Memory B cell (primary cell): ENCODE results near the gene NEK4.
"Not testable (repeated sequence)": the region's sequence is repeated elsewhere in the genome, so short reads cannot be mapped to it uniquely, and the experiment has no call there.

Experiments used
- ATAC-seq: fragments of 150-1000 bp; cut with Tn5 transposase; 2 replicates; pipeline ENCODE4 v1.10.0; 2021; ENCODE audit warnings: low read depth, mild to moderate bottlenecking, moderate library complexity
- DNase-seq, 2 donors: peaks; one replicate each; pipeline ENCODE4 v3.0.0; 2022; ENCODE audit warnings: low spot score in 2 of 2
- H3K27ac Mint-ChIP-seq: one replicate; pipeline ENCODE4 v1.8.0; 2022; ENCODE audit warnings: mild to moderate bottlenecking, moderate library complexity, mixed read lengths
- H3K27me3 Mint-ChIP-seq: one replicate; pipeline ENCODE4 v1.8.0; 2022; ENCODE audit warnings: mixed read lengths
- H3K36me3 Mint-ChIP-seq: one replicate; pipeline ENCODE4 v1.8.0; 2022; ENCODE audit warnings: mild to moderate bottlenecking, mixed read lengths
- H3K4me1 Mint-ChIP-seq: one replicate; pipeline ENCODE4 v1.8.0; 2022; ENCODE audit warnings: mixed read lengths
- H3K4me3 Mint-ChIP-seq: one replicate; pipeline ENCODE4 v1.8.0; 2022; ENCODE audit warnings: mild to moderate bottlenecking, moderate library complexity, mixed read lengths
- H3K9me3 Mint-ChIP-seq: one replicate; pipeline ENCODE4 v1.8.0; 2022; ENCODE audit warnings: mixed read lengths

Gene NEK4

DNA sequence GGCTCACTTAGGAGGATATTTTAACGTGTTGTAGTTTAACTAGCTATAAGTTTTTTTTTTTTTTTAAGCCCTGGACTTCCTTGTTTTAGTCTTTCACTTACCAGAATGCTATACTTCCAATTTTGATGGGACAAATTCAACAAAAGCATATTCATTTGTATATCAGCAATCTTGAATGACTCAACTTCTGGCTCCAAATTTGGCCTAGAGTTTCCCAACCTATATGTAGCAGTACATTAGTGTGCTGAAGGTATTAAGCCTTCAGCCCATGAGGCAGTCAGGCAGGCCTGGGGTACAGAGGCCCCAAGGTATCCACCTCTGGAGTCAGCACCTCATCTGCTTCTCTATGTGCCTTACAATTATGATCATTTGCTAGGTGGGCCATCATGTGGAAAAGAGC is 90.9 kb downstream of the NEK4 start:
- no peaks in the 10 kb centered on the region for H3K9me3 Mint-ChIP-seq
- H3K27ac Mint-ChIP-seq = no peak overlapping the region
- no peaks in the 10 kb centered on the region for H3K27me3 Mint-ChIP-seq
- peaks cover 22% of the 10 kb centered on the region for H3K4me1 Mint-ChIP-seq
- H3K36me3 Mint-ChIP-seq = peaks cover 28% of the 10 kb centered on the region
- ATAC-seq (no peak), DNase-seq (no peak)
- no peak overlapping the region for H3K4me3 Mint-ChIP-seq

DNA sequence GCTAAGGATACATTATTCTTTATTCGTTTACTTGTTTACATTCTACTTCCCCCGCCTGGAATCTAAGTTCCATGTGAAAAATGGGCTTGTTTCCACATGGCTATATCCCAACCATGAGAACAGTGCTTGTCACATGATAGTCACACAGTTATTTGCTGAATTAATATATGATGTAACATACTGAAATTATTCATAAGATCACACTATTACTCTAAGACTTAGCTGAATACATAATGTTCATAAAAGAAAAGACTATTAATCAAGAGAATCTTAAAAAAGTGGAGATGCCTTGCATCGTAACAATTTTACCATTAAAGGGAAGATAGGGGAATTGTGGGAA is 91.6 kb downstream of the NEK4 start:
- Mint-ChIP-seq H3K27me3 (no peaks in the 10 kb centered on the region), H3K36me3 (peaks cover 28% of the 10 kb centered on the region), H3K27ac (peak overlapping the region; percentile 63), H3K4me3 (no peak overlapping the region), H3K9me3 (no peaks in the 10 kb centered on the region), H3K4me1 (peaks cover 19% of the 10 kb centered on the region)
- ATAC-seq (no peak), DNase-seq (no peak)

GRCh38 chr3:52678265-52679198 is 92.2 kb downstream of the NEK4 start:
- no peak overlapping the region for H3K4me3 Mint-ChIP-seq
- peak overlapping the region; percentile 63 for H3K27ac Mint-ChIP-seq
- H3K36me3 Mint-ChIP-seq = peaks cover 28% of the 10 kb centered on the region
- peaks cover 19% of the 10 kb centered on the region for H3K4me1 Mint-ChIP-seq
- ATAC-seq (no peak), DNase-seq (no peak)
- H3K27me3 Mint-ChIP-seq = no peaks in the 10 kb centered on the region
- H3K9me3 Mint-ChIP-seq = no peaks in the 10 kb centered on the region

DNA sequence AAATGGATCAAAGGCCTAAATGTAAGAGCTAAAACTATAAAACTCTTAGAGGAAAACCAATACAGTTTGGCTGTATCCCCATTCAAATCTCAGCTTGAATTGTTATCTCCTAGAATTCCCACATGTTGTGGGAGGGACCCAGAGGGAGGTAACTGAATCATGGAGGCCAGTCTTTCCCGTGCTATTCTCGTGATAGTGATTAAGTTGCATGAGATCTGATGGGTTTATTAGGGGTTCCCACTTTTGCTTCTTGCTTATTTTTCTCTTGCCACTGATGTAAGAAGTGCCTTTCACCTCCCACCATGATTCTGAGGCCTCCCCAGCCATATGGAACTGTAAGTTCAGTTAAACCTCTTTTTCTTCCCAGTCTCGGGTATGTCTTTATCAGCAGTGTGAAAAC is 94.5 kb downstream of the NEK4 start:
- H3K9me3 Mint-ChIP-seq, DNase-seq, H3K27me3 Mint-ChIP-seq, H3K4me3 Mint-ChIP-seq, ATAC-seq: not testable (repeated sequence)
- Mint-ChIP-seq H3K27ac (peak overlapping the region; percentile 21), H3K36me3 (peaks cover 29% of the 10 kb centered on the region), H3K4me1 (peaks cover 13% of the 10 kb centered on the region)

DNA sequence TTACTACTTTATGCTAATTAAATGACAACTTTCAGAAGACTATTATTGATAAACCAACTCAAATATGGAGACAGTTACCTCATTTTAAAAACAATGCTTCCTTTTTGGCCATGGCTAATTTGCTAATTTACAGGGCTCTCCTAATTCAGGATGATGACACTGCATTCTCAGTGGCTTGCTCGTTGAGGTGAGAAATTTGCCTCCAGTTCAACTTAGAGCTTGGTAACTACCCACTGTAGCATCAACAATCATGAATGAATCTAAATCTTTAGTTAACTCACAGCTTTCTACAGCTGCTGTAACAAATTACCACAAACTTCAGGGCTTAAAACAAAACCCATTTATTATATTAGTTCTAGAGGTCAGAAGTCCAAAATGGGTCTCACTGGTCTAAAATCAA is 99.1 kb downstream of the NEK4 start:
- H3K9me3 Mint-ChIP-seq = no peaks in the 10 kb centered on the region
- no peaks in the 10 kb centered on the region for H3K27me3 Mint-ChIP-seq
- peaks cover 12% of the 10 kb centered on the region for H3K4me1 Mint-ChIP-seq
- ATAC-seq (no peak), DNase-seq (no peak)
- H3K36me3 Mint-ChIP-seq = peaks cover 19% of the 10 kb centered on the region
- H3K4me3 Mint-ChIP-seq = no peak overlapping the region
- peak overlapping the region; percentile 35 for H3K27ac Mint-ChIP-seq

GRCh38 chr3:52670621-52671521 is 99.9 kb downstream of the NEK4 start:
- Mint-ChIP-seq H3K4me1 (peaks cover 12% of the 10 kb centered on the region), H3K27me3 (no peaks in the 10 kb centered on the region), H3K9me3 (no peaks in the 10 kb centered on the region), H3K36me3 (peaks cover 14% of the 10 kb centered on the region), H3K4me3 (no peak overlapping the region), H3K27ac (peak overlapping the region; percentile 76)
- DNase-seq (no peak), ATAC-seq (no peak)

DNA sequence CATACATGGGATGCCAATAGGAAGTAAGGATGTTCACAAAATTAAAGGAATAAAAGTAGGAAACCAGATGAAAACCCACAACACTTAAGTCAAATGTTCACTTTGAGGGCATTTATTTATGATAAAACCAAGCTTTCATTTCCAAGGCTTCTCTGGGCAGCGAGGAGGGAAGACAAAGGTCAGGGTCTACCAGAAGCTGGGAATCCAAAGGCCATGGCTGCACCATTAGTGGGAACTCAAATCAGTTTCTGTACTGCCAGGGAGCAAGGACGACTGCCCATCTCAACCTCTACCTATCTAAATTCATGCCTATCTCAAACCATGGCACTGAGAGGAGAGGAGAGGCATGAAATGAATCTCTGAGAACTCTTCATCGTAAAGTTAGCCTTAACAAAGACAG is 107.6 kb downstream of the NEK4 start:
- Mint-ChIP-seq H3K9me3 (no peaks in the 10 kb centered on the region), H3K36me3 (peaks cover 17% of the 10 kb centered on the region), H3K27me3 (no peaks in the 10 kb centered on the region), H3K4me1 (no peaks in the 10 kb centered on the region), H3K4me3 (no peak overlapping the region), H3K27ac (no peak overlapping the region)
- no peak for DNase-seq
- ATAC-seq = no peak

DNA sequence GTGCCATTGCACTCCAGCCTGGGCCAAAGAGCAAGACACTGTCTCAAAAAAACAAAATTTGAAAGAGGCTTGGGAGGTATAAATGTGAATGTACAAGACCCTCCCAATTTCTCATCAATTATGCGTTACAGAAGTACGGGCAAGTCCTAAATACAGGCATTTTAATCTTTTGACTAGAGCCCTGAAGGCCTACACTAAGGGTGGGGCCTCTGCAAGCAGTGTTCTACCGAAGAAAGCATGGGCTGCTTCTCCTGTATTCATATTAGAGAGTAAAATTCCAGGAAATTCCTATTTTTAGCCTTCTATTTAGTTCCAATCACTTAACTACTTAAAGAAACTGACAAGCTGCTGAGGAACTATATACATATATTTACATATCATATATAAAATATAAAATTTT is 110.7 kb downstream of the NEK4 start:
- Mint-ChIP-seq H3K27ac (no peak overlapping the region), H3K4me1 (no peaks in the 10 kb centered on the region), H3K36me3 (peaks cover 25% of the 10 kb centered on the region), H3K4me3 (no peak overlapping the region), H3K27me3 (no peaks in the 10 kb centered on the region), H3K9me3 (no peaks in the 10 kb centered on the region)
- no peak for ATAC-seq
- no peak for DNase-seq
